Neural progenitor cell (in vitro differentiated cells): ENCODE data around the gene ADD3. TPM values are rescaled to one million over a fixed set of nuclear protein-coding genes. Genes with fewer than 3 reads are reported as not detected.

Experiments
- DNase-seq: peaks from one replicate; pipeline ENCODE4 v3.0.0-alpha.2; 2016; ENCODE audit warnings: low spot score
- H2AFZ ChIP-seq: fragments of 200-600 bp; sonication (generic); replicated peaks from 2 replicates; pipeline ENCODE4 v1.6.1; 2016; ENCODE audit warnings: antibody characterized with exemption
- H3F3A ChIP-seq: fragments of 200-600 bp; sonication (generic); 2 replicates; pipeline ENCODE4 v1.6.1; 2016; ENCODE audit warnings: antibody characterized with exemption, low read depth
- H3K27ac ChIP-seq: fragments of 200-600 bp; sonication (generic); 2 replicates; pipeline ENCODE4 v1.5.1; 2016; ENCODE audit warnings: mild to moderate bottlenecking
- H3K27me3 ChIP-seq: fragments of 200-600 bp; sonication (generic); 2 replicates; pipeline ENCODE4 v1.6.1; 2016; ENCODE audit warnings: mild to moderate bottlenecking, moderate library complexity
- H3K36me3 ChIP-seq: fragments of 200-600 bp; sonication (generic); 2 replicates; pipeline ENCODE4 v1.5.1; 2016
- H3K4me1 ChIP-seq: fragments of 200-600 bp; sonication (generic); 2 replicates; pipeline ENCODE4 v1.6.1; 2016; ENCODE audit warnings: mixed run types
- H3K4me2 ChIP-seq: fragments of 200-600 bp; sonication (generic); 2 replicates; pipeline ENCODE4 v1.6.1; 2016
- H3K4me3 ChIP-seq: fragments of 200-600 bp; sonication (generic); 2 replicates; pipeline ENCODE4 v1.5.1; 2016
- H3K79me2 ChIP-seq: fragments of 200-600 bp; sonication (generic); 2 replicates; pipeline ENCODE4 v1.6.1; 2016; ENCODE audit warnings: low read depth
- H3K9ac ChIP-seq: fragments of 200-600 bp; sonication (generic); 2 replicates; pipeline ENCODE4 v1.6.1; 2016
- H3K9me3 ChIP-seq: fragments of 200-600 bp; sonication (generic); 2 replicates; pipeline ENCODE4 v1.5.1; 2016; ENCODE audit warnings: low read depth
- H4K20me1 ChIP-seq: fragments of 200-600 bp; sonication (generic); 2 replicates; pipeline ENCODE4 v1.6.1; 2016; ENCODE audit warnings: low read depth
- H3K27ac Mint-ChIP-seq: 3 replicates; pipeline ENCODE4 v1.8.0; 2021; ENCODE audit warnings: mixed read lengths
- H3K27me3 Mint-ChIP-seq: 2 replicates; pipeline ENCODE4 v1.8.0; 2022; ENCODE audit warnings: low read depth, mild to moderate bottlenecking, inconsistent platforms, moderate library complexity, mixed read lengths; ENCODE audit not compliant: insufficient read depth
- H3K36me3 Mint-ChIP-seq: 3 replicates; pipeline ENCODE4 v1.8.0; 2021; ENCODE audit warnings: mixed read lengths
- H3K4me1 Mint-ChIP-seq: 3 replicates; pipeline ENCODE4 v1.8.0; 2021; ENCODE audit warnings: mixed read lengths
- H3K4me3 Mint-ChIP-seq: 3 replicates; pipeline ENCODE4 v1.8.0; 2021; ENCODE audit warnings: mild to moderate bottlenecking, moderate library complexity, mixed read lengths
- H3K9me3 Mint-ChIP-seq: 3 replicates; pipeline ENCODE4 v1.8.0; 2020; ENCODE audit warnings: mixed read lengths
- EZH2 ChIP-seq: fragments of 200-600 bp; sonication (generic); IDR thresholded peaks from 2 replicates; pipeline ENCODE4 v1.6.1; 2017; ENCODE audit warnings: antibody characterized with exemption, mild to moderate bottlenecking, moderate library complexity
- EZH2phosphoT487 ChIP-seq: fragments of 200-600 bp; sonication (generic); IDR thresholded peaks from 2 replicates; pipeline ENCODE4 v1.6.1; 2017; ENCODE audit warnings: antibody characterized with exemption
- total RNA-seq: library from RNA; depleted of rRNA; stranded (reverse); fragments of >200 nt; gene quantifications from 2 replicates; pipeline ENCODE4 v1.2.3, GENCODE V29; 2015; ENCODE audit warnings: low replicate concordance
- TF ChIP-seq, protein P1 (sequence below): fragments of 200-600 bp; sonication (generic); IDR thresholded peaks from 2 replicates; pipeline ENCODE4 v1.5.1; 2017; ENCODE audit warnings: antibody characterized with exemption, mild to moderate bottlenecking

The ADD3 gene
- total RNA-seq, 1 donor from 2014 or later, result 345 TPM

DNA sequence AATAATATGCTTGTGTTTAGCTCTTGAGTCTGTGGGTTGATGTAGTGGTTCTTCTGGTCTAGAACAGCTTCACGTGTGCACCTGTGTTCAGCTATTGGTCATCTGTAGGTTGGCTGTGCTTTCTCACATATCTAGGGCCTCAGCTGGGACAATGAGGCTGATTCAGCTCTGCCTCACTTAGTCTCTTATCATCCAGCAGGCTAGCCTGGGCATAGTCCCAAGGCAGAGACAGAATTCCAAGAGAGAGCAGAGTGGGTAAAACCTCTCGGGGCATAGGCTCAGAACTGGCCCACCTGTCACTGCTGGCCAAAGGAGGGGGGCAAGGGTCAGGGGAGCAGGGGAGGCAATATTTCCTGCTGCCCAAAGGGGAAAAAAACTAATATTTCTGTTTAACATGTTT lies 167.6 kb downstream of the ADD3 start:
- H3K4me3 Mint-ChIP-seq, result no peak overlapping the region
- peaks cover 63% of the 10 kb centered on the region for H3K27me3 ChIP-seq
- H3K27ac ChIP-seq, result no peak overlapping the region
- H3K36me3 ChIP-seq, result no peaks in the 10 kb centered on the region
- H3K27me3 Mint-ChIP-seq, result peaks cover 25% of the 10 kb centered on the region
- H3K9me3 Mint-ChIP-seq, result peaks cover 5% of the 10 kb centered on the region
- TF ChIP-seq, protein P1, sequence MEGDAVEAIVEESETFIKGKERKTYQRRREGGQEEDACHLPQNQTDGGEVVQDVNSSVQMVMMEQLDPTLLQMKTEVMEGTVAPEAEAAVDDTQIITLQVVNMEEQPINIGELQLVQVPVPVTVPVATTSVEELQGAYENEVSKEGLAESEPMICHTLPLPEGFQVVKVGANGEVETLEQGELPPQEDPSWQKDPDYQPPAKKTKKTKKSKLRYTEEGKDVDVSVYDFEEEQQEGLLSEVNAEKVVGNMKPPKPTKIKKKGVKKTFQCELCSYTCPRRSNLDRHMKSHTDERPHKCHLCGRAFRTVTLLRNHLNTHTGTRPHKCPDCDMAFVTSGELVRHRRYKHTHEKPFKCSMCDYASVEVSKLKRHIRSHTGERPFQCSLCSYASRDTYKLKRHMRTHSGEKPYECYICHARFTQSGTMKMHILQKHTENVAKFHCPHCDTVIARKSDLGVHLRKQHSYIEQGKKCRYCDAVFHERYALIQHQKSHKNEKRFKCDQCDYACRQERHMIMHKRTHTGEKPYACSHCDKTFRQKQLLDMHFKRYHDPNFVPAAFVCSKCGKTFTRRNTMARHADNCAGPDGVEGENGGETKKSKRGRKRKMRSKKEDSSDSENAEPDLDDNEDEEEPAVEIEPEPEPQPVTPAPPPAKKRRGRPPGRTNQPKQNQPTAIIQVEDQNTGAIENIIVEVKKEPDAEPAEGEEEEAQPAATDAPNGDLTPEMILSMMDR, result no peak
- TF ChIP-seq EZH2 (no peak), EZH2phosphoT487 (no peak)
- no peaks in the 10 kb centered on the region for H3K9me3 ChIP-seq
- no peaks in the 10 kb centered on the region for H3K79me2 ChIP-seq
- H4K20me1 ChIP-seq, result no peaks in the 10 kb centered on the region
- H3K4me2 ChIP-seq, result no peak overlapping the region
- H3K36me3 Mint-ChIP-seq, result no peaks in the 10 kb centered on the region
- H3K27ac Mint-ChIP-seq, result no peak overlapping the region
- H3K4me1 Mint-ChIP-seq, result peaks cover 15% of the 10 kb centered on the region
- no peak overlapping the region for H3K4me3 ChIP-seq
- no peak for DNase-seq
- H3K9ac ChIP-seq, result no peak overlapping the region
- H3K4me1 ChIP-seq, result peaks cover 20% of the 10 kb centered on the region
- no peak overlapping the region for H2AFZ ChIP-seq
- H3F3A ChIP-seq, result peaks cover 8% of the 10 kb centered on the region

DNA sequence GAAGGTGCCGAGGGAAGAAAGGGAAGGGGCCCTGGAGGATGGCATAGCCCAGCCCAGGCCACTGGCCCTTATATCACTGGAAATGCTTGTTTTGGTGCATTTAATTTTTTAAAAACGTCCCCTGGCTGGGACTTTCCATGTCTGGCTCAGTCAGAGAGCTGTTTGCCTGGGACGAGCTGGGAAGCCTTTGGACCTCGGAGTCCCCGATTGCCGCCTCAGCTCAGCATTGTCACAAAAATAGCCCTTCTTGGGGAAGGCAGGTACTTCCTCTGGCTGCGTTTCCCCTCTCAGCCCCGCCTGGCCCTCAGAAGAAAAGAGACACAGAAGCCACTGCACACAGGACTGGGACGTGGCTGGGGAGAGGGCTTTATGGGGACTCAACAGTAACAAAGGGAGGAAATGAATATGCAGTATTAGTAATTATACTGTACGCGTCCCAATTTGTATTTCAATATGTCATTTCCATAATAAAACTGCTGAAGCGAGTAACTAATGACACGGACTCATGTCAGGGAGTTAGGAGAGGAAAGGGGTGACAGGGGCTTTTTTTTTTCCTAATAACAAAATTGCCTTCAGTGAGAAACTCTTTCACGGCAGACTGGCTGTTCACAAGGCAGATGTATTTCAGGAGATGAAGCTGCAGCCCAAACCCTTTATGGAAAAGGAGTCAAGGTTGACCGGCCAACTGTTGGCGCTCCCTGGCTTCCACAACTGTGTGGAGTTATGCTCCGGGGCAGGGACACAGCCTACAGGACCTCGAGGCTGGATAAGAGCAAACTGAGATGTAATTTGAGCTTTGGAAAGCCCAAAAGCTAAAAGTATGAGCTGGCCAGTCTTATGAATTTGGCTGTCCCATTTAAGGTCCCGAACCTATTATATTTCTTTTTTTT lies 168.6 kb downstream of the ADD3 start:
- Histone ChIP-seq H3F3A (peaks cover 7% of the 10 kb centered on the region), H3K9me3 (no peaks in the 10 kb centered on the region), H3K79me2 (no peaks in the 10 kb centered on the region), H3K27me3 (peaks cover 53% of the 10 kb centered on the region), H3K4me3 (no peak overlapping the region), H3K36me3 (no peaks in the 10 kb centered on the region), H3K27ac (no peak overlapping the region), H3K9ac (no peak overlapping the region), H3K4me2 (no peak overlapping the region), H2AFZ (peak overlapping the region; percentile 7), H3K4me1 (peaks cover 18% of the 10 kb centered on the region), H4K20me1 (no peaks in the 10 kb centered on the region)
- no peak overlapping the region for H3K4me3 Mint-ChIP-seq
- no peaks in the 10 kb centered on the region for H3K36me3 Mint-ChIP-seq
- peaks cover 5% of the 10 kb centered on the region for H3K9me3 Mint-ChIP-seq
- peaks cover 6% of the 10 kb centered on the region for H3K4me1 Mint-ChIP-seq
- DNase-seq, result no peak
- TF ChIP-seq, protein P1, result no peak
- TF ChIP-seq EZH2, result no peak
- TF ChIP-seq EZH2phosphoT487, result no peak
- H3K27ac Mint-ChIP-seq, result no peak overlapping the region
- H3K27me3 Mint-ChIP-seq, result peaks cover 21% of the 10 kb centered on the region

DNA sequence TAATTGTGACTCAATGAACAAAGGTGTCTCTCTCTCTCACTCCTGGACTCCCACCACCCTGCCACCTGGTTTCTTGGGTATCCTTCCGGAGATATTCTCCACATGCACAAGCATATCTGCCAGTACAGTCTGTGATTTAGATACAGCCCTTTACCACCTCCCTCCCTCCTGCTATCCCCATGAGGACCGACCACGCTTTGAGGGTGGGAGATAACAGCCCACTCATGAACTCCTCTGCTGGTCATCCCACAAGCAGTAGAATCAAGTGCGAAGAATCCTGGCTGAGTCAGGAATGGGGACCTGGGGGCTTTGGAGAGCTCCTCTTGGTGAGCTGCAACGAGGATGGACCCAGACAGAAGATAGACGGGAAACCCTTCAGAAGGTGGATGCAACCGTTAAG lies 171.4 kb downstream of the ADD3 start:
- H3K36me3 Mint-ChIP-seq, result no peaks in the 10 kb centered on the region
- no peak for DNase-seq

More for the DNA sequence above, 171.4 kb downstream of the ADD3 start:
- Histone ChIP-seq H3K4me3 (no peak overlapping the region), H3F3A (peaks cover 12% of the 10 kb centered on the region), H3K4me1 (peaks cover 20% of the 10 kb centered on the region), H3K36me3 (no peaks in the 10 kb centered on the region), H2AFZ (no peak overlapping the region), H3K27ac (no peak overlapping the region), H3K4me2 (no peak overlapping the region), H3K9ac (no peak overlapping the region), H3K9me3 (no peaks in the 10 kb centered on the region), H3K27me3 (peaks cover 25% of the 10 kb centered on the region), H3K79me2 (no peaks in the 10 kb centered on the region), H4K20me1 (no peaks in the 10 kb centered on the region)
- H3K4me1 Mint-ChIP-seq, result peaks cover 6% of the 10 kb centered on the region
- no peak for TF ChIP-seq EZH2phosphoT487
- no peak for TF ChIP-seq EZH2
- TF ChIP-seq, protein P1, result no peak
- H3K4me3 Mint-ChIP-seq, result no peak overlapping the region
- H3K9me3 Mint-ChIP-seq, result peaks cover 5% of the 10 kb centered on the region
- H3K27ac Mint-ChIP-seq, result no peak overlapping the region
- H3K27me3 Mint-ChIP-seq, result peaks cover 14% of the 10 kb centered on the region
